K562 (cell line): ENCODE data around the gene TMEM39A. TPM values are rescaled to one million over a fixed set of nuclear protein-coding genes. Genes with fewer than 3 reads are reported as not detected.

ENCODE experiments used
- ATAC-seq: fragments of 200-7000 bp; cut with Tn5 transposase; 3 replicates; pipeline ENCODE4 v1.9.1; 2020; ENCODE audit warnings: moderate library complexity
- BruUV-seq: library from RNA; stranded (reverse); fragments of 400-500 nt; replicated peaks from 2 replicates; lab custom pipeline; 2021; lab: Mats Ljungman, UMichigan
- CTCF ChIA-PET: fragments of 300-600 bp; formaldehyde crosslinking; extraction: SDS; loops from one replicate; lab custom pipeline; 2021; ENCODE audit warnings: low intra/inter-chr PET ratio; lab: Yijun Ruan, JAX
- POLR2A ChIA-PET: fragments of 300-600, 350-650 bp; sonication (Branson Sonifier 250); formaldehyde crosslinking; extraction: SDS; loops from one replicate; lab custom pipeline; 2021; ENCODE audit warnings: antibody characterized with exemption, inconsistent platforms; lab: Yijun Ruan, JAX
- DNase-seq, 4 experiments: peaks; one replicate each; pipeline versions ENCODE4 v3.0.0 to v3.0.0-alpha.2; 2011 to 2018; ENCODE audit warnings: low spot score in 3 of 4, mixed read lengths in 3 of 4; ENCODE audit errors: extremely low read depth in 1 of 4
- FAIRE-seq: peaks from 2 replicates; lab custom pipeline; 2011; peaks lifted over from hg19 to GRCh38; lab: Jason Lieb, UNC
- H2AFZ ChIP-seq: 2 replicates; pipeline ENCODE4 v1.6.0; 2011; ENCODE audit warnings: low read depth, low read length, control low read depth, inconsistent platforms
- H3K27ac ChIP-seq: fragments of 200-600 bp; 3 replicates; pipeline ENCODE4 v1.8.0; 2011; ENCODE audit warnings: low read depth, mild to moderate bottlenecking, control low read depth, inconsistent platforms, low read length, moderate library complexity, mixed read lengths; ENCODE audit errors: extremely low read depth
- H3K27me3 ChIP-seq, 2 experiments: fragments of 300-600 bp in 1 of 2; 2 replicates in 1 of 2; 3 replicates in 1 of 2; pipeline versions ENCODE4 v1.6.0 to v1.8.0; 2011; ENCODE audit warnings: inconsistent platforms in 2 of 2, low read length in 2 of 2, mild to moderate bottlenecking in 1 of 2, mixed read lengths in 1 of 2, moderate library complexity in 1 of 2; ENCODE audit not compliant: control insufficient read depth in 2 of 2, insufficient read depth in 2 of 2
- H3K36me3 ChIP-seq: fragments of 300-600 bp; 3 replicates; pipeline ENCODE4 v1.8.0; 2011; ENCODE audit warnings: mild to moderate bottlenecking, low read length, inconsistent platforms; ENCODE audit not compliant: control insufficient read depth, insufficient read depth
- H3K4me1 ChIP-seq, 2 experiments: fragments of 200-600 bp in 1 of 2; replicated peaks in 1 of 2; 2 replicates in 1 of 2; 3 replicates in 1 of 2; pipeline versions ENCODE4 v1.5.1 to v1.8.0; 2011; ENCODE audit warnings: inconsistent platforms in 2 of 2, low read length in 2 of 2, mild to moderate bottlenecking in 1 of 2, mixed read lengths in 1 of 2, moderate library complexity in 1 of 2; ENCODE audit not compliant: control insufficient read depth in 2 of 2, insufficient read depth in 2 of 2
- H3K4me2 ChIP-seq: 2 replicates; pipeline ENCODE4 v1.6.1; 2011; ENCODE audit warnings: low read length, control low read depth, inconsistent platforms, mixed read lengths; ENCODE audit not compliant: insufficient read depth
- H3K4me3 ChIP-seq: fragments of 200-600 bp; sonication (generic), shearing (Covaris generic); 2 replicates; pipeline ENCODE4 v1.5.1; 2016; ENCODE audit warnings: control low read depth, inconsistent platforms
- H3K79me2 ChIP-seq: fragments of 200-600 bp; 3 replicates; pipeline ENCODE4 v1.8.0; 2011; ENCODE audit warnings: low read length, inconsistent platforms; ENCODE audit not compliant: control insufficient read depth, insufficient read depth
- H3K9ac ChIP-seq, 2 experiments: 2 replicates each; pipeline versions ENCODE4 v1.6.0 to v1.6.1; 2011; ENCODE audit warnings: low read depth in 2 of 2, low read length in 2 of 2, control low read depth in 1 of 2, inconsistent platforms in 1 of 2, mild to moderate bottlenecking in 1 of 2, mixed read lengths in 1 of 2; ENCODE audit not compliant: insufficient read depth in 1 of 2
- H3K9me1 ChIP-seq: one replicate; pipeline ENCODE4 v1.6.0; 2011; ENCODE audit warnings: inconsistent platforms, mild to moderate bottlenecking, low read length, moderate library complexity; ENCODE audit not compliant: control insufficient read depth, insufficient read depth
- H3K9me3 ChIP-seq: replicated peaks from 2 replicates; pipeline ENCODE4 v1.5.1; 2011; ENCODE audit warnings: low read depth, low read length, inconsistent platforms; ENCODE audit not compliant: control insufficient read depth, insufficient read depth
- H4K20me1 ChIP-seq: replicated peaks from 2 replicates; pipeline ENCODE4 v1.6.1; 2011; ENCODE audit warnings: low read length, inconsistent platforms, mixed read lengths; ENCODE audit not compliant: control insufficient read depth, insufficient read depth
- ASH1L ChIP-seq: fragments of 450-650 bp; IDR thresholded peaks from 2 replicates; pipeline ENCODE4 v1.6.1; 2018; ENCODE audit warnings: borderline replicate concordance, mild to moderate bottlenecking, low read depth; ENCODE audit not compliant: partially characterized antibody
- CBFA2T3 ChIP-seq: fragments of 450-650 bp; IDR thresholded peaks from 2 replicates; pipeline ENCODE4 v1.6.1; 2017
- E2F3 ChIP-seq: fragments of 250-450 bp; sonication (Bioruptor Pico); IDR thresholded peaks from 2 replicates; pipeline ENCODE4 v1.4.0; 2020; ENCODE audit warnings: mild to moderate bottlenecking
- HSF4 ChIP-seq: fragments of 250-450 bp; sonication (Bioruptor Pico); IDR thresholded peaks from 2 replicates; pipeline ENCODE4 v2.1.2; 2022; ENCODE audit warnings: mild to moderate bottlenecking, moderate library complexity, borderline replicate concordance
- RFX5 ChIP-seq: IDR thresholded peaks from 2 replicates; pipeline ENCODE4 v1.6.1; 2011; ENCODE audit warnings: low read depth, mild to moderate bottlenecking, improper control_type of control experiment, low read length
- SETDB1 ChIP-seq: IDR thresholded peaks from one replicate; pipeline ENCODE4 v1.6.1; 2012; ENCODE audit warnings: low read length, control low read depth, inconsistent platforms
- SRSF1 ChIP-seq: fragments of 200-400 bp; formaldehyde crosslinking; IDR thresholded peaks from 2 replicates; pipeline ENCODE4 v1.6.1; 2017; ENCODE audit warnings: mild to moderate bottlenecking, low read depth, low read length, moderate library complexity
- WGBS: fragments of 100-300 bp; shearing (Covaris generic); methylation state at CpG from one replicate; pipeline ENCODE4 v1.1.6; 2016; ENCODE audit warnings: low coverage, mixed read lengths; ENCODE audit not compliant: insufficient coverage; ENCODE audit errors: missing lambda C conversion rate; 5-methylcytosine and 5-hydroxymethylcytosine counted together
- in situ Hi-C: fragments of 300-500 bp; cut with MboI; formaldehyde crosslinking; loops from 4 replicates; pipeline ENCODE4 v1.15.0; 2018; ENCODE audit warnings: inconsistent platforms, mixed read lengths
- intact Hi-C: fragments of 100-400 bp; cut with micrococcal nuclease; formaldehyde crosslinking; loops from 2 replicates; pipeline ENCODE4 v1.14.2; 2022
- polyA plus RNA-seq, 8 experiments: library from polyadenylated mRNA; depleted of rRNA in 4 of 8; stranded (reverse) in 5 of 8; unstranded in 3 of 8; fragments of >200 nt; fragmentation: Nextera tagmentation in 2 of 8; fragmentation: Illumina TruSeq in 1 of 8; extraction: Ambion mirVana in 2 of 8; extraction: Trizol in 1 of 8; gene quantifications; 2 replicates each; pipeline versions ENCODE4 v1.2.1 to v1.2.3, GENCODE V29; 2011 to 2014; ENCODE audit warnings: inconsistent platforms in 1 of 8, missing spikeins in 1 of 8
- total RNA-seq, 7 experiments: library from RNA; depleted of rRNA in 6 of 7; stranded (reverse); fragments of >200 nt in 6 of 7; fragmentation: Illumina TruSeq in 2 of 7; extraction: Trizol in 2 of 7; gene quantifications; 2 replicates each; pipeline versions ENCODE4 v1.2.1 to v1.2.3, GENCODE V29; 2011 to 2021; ENCODE audit warnings: low replicate concordance in 1 of 7
- TF ChIP-seq, protein P1 (sequence below): fragments of 250-450 bp; sonication (Bioruptor Pico); IDR thresholded peaks from 2 replicates; pipeline ENCODE4 v1.5.0; 2022; ENCODE audit warnings: mild to moderate bottlenecking

The TMEM39A gene
- total and polyA plus RNA-seq, 9 of the 15 experiments (the other 6 are each of a cell fraction or from before 2014, with no cell fraction given): 12.0 to 41.5 (median 15.4) TPM

DNA sequence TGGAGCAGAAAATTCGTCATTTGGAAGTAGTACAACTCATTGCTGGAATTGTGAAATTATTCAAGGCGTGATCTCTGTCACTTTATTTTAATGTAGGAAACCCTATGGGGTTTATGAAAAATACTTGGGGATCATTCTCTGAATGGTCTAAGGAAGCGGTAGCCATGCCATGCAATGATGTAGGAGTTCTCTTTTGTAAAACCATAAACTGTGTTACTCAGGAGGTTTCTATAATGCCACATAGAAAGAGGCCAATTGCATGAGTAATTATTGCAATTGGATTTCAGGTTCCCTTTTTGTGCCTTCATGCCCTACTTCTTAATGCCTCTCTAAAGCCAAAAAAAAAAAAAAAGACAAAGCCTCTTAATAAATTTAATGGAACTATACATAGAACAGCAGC, 29.4 kb upstream of the TMEM39A start:
- Histone ChIP-seq H3K36me3 (peaks cover 34% of the 10 kb centered on the region; the same call in 2 of the 3 replicates), H3K27ac (no peak overlapping the region), H3K4me3 (no peak overlapping the region), H3K27me3 (no peaks in the 10 kb centered on the region), H3K4me2 (no peak overlapping the region), H3K9ac (no peak overlapping the region), H4K20me1 (no peaks in the 10 kb centered on the region), H3K4me1 (no peaks in the 10 kb centered on the region; a peak in 1 of 5 replicates), H3K79me2 (peaks cover 8% of the 10 kb centered on the region), H2AFZ (no peak overlapping the region), H3K9me1 (no peaks in the 10 kb centered on the region), H3K9me3 (no peaks in the 10 kb centered on the region)
- POLR2A ChIA-PET: interaction anchor here (0.7 to 0.9 kb wide), 2 partner anchors 38 to 186 kb away, joined by 3 read pairs; no protein-coding TSS in a partner anchor
- no TSS peak for BruUV-seq
- intact Hi-C loops: no loop called here
- no peak for DNase-seq
- in situ Hi-C loops: no loop called here
- 72% methylated on average over 3 of the region's 3 CpGs for WGBS
- CTCF ChIA-PET: no interaction called here
- TF ChIP-seq SETDB1 (no peak), ASH1L (no peak), CBFA2T3 (no peak), SRSF1 (no peak)
- FAIRE-seq: no peak
- no peak for ATAC-seq

DNA sequence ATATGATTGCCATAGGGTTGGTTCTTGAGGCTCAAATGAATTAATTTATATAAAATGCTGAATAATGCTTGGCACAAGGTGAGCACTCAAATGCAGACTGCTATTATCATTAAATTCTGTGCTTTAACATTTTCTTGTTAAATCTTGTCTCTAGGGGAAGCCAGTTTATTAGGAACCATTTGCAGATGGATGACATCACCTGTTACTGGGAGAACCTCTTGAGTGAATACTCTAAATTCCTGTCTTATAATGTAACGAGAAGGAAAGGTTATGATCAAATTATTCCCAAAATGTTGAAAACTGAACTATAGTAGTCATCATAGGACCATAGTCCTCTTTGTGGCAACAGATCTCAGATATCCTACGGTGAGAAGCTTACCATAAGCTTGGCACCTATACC, 28.7 kb upstream of the TMEM39A start:
- no peak overlapping the region for H3K27ac ChIP-seq
- DNase-seq (no peak), FAIRE-seq (no peak), ATAC-seq (no peak)
- no peaks in the 10 kb centered on the region for H3K27me3 ChIP-seq
- H3K4me1 ChIP-seq: no peaks in the 10 kb centered on the region; a peak in 1 of 5 replicates
- H3K4me3 ChIP-seq: no peak overlapping the region
- H2AFZ ChIP-seq: no peak overlapping the region
- no peaks in the 10 kb centered on the region for H3K9me1 ChIP-seq
- peaks cover 36% of the 10 kb centered on the region; the same call in 2 of the 3 replicates for H3K36me3 ChIP-seq
- 100% methylated on average over 2 of the region's 2 CpGs for WGBS
- TF ChIP-seq RFX5: peak; percentile 61
- TF ChIP-seq E2F3 (CRISPR knock-in tag): no peak
- TF ChIP-seq, protein P1, sequence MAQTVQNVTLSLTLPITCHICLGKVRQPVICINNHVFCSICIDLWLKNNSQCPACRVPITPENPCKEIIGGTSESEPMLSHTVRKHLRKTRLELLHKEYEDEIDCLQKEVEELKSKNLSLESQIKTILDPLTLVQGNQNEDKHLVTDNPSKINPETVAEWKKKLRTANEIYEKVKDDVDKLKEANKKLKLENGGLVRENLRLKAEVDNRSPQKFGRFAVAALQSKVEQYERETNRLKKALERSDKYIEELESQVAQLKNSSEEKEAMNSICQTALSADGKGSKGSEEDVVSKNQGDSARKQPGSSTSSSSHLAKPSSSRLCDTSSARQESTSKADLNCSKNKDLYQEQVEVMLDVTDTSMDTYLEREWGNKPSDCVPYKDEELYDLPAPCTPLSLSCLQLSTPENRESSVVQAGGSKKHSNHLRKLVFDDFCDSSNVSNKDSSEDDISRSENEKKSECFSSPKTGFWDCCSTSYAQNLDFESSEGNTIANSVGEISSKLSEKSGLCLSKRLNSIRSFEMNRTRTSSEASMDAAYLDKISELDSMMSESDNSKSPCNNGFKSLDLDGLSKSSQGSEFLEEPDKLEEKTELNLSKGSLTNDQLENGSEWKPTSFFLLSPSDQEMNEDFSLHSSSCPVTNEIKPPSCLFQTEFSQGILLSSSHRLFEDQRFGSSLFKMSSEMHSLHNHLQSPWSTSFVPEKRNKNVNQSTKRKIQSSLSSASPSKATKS: no peak
- no peak for TF ChIP-seq HSF4 (CRISPR knock-in tag)
- no peak overlapping the region for H3K9ac ChIP-seq
- POLR2A ChIA-PET: interaction anchor here (0.9 kb wide), 1 partner anchor 37 kb away, joined by 3 read pairs; no protein-coding TSS in a partner anchor
- intact Hi-C loops: no loop called here
- H3K4me2 ChIP-seq: no peak overlapping the region
- peaks cover under 1% of the 10 kb centered on the region; the same call in 1 of the 3 replicates for H3K79me2 ChIP-seq
- no peaks in the 10 kb centered on the region for H4K20me1 ChIP-seq
- CTCF ChIA-PET: no interaction called here
- in situ Hi-C loops: no loop called here
- no peaks in the 10 kb centered on the region for H3K9me3 ChIP-seq
- no TSS peak for BruUV-seq
